NB4 (cell line): ENCODE results near the gene GLI3.

ENCODE experiments used
- CTCF ChIP-seq: IDR thresholded peaks from one replicate; pipeline ENCODE4 v1.5.1; 2012; ENCODE audit warnings: low read depth, low read length
- POLR2A ChIP-seq: IDR thresholded peaks from 2 replicates; pipeline ENCODE4 v1.6.1; 2011; ENCODE audit warnings: mild to moderate bottlenecking; ENCODE audit not compliant: insufficient read length; ENCODE audit errors: extremely low read depth
- TF ChIP-seq, protein P1 (sequence below): IDR thresholded peaks from 2 replicates; pipeline ENCODE4 v1.6.1; 2011; ENCODE audit warnings: low read depth, low read length

DNA sequence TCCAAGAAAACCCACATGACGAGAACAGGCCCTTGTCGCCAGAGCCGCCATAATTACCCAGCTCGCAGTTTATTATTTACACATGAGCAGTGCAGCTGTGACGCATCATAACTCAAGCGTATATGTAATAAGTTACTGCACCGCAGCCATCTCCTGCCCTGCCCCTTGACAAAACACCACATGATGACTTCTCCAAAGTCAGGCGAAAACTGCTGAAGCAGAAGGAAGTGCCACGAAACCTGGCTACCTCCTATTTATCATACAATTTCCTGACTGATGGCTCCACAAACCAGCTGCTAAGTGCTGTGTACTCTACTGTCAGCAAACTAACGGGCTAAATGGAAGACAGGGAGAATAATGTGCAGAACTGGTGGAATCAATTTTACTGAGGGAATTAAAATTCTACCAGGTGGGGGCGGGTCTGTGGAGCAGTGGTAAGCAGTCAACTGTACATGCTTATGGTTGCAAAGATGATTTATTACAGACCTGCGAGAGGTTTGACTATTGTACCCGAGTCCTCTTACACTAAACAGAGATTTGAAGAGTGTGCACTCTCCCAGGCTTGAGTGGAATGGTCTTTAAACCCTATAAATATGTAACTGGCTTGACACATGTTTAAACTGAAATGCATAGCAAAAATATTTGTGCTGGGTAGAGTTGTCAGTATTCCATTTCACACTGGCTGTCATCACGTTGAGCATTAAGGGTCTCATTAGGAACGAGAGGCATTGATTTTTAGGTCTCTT is 156.0 kb downstream of the GLI3 start:
- TF ChIP-seq CTCF (no peak), POLR2A (no peak)
- TF ChIP-seq, protein P1, sequence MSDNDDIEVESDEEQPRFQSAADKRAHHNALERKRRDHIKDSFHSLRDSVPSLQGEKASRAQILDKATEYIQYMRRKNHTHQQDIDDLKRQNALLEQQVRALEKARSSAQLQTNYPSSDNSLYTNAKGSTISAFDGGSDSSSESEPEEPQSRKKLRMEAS: no peak
